OCI-LY1 (cell line): ENCODE measurements around the gene C22orf23.
"Not testable (repeated sequence)": the region's sequence is repeated elsewhere in the genome, so short reads cannot be mapped to it uniquely, and the experiment has no call there.

ENCODE experiments used
- H2AFZ ChIP-seq: fragments of 200-600 bp; sonication (generic), shearing (Covaris generic); 2 replicates; pipeline ENCODE4 v1.6.0; 2014; ENCODE audit warnings: antibody characterized with exemption, mild to moderate bottlenecking, low read length
- H3F3A ChIP-seq: fragments of 200-600 bp; sonication (generic), shearing (Covaris generic); 2 replicates; pipeline ENCODE4 v1.6.0; 2014; ENCODE audit warnings: mild to moderate bottlenecking, antibody characterized with exemption, low read length, moderate library complexity; ENCODE audit not compliant: insufficient read depth
- H3K27ac ChIP-seq: fragments of 200-600 bp; sonication (generic); 2 replicates; pipeline ENCODE4 v1.5.1; 2014; ENCODE audit warnings: low read length, mixed run types, mild to moderate bottlenecking, low read depth; ENCODE audit not compliant: poor library complexity, severe bottlenecking
- H3K27me3 ChIP-seq: fragments of 200-600 bp; sonication (generic); 2 replicates; pipeline ENCODE4 v1.6.0; 2014; ENCODE audit warnings: antibody characterized with exemption, mild to moderate bottlenecking, low read length, moderate library complexity; ENCODE audit not compliant: insufficient read depth
- H3K36me3 ChIP-seq: fragments of 200-600 bp; sonication (generic); 2 replicates; pipeline ENCODE4 v1.6.1; 2014; ENCODE audit warnings: mild to moderate bottlenecking, antibody characterized with exemption, low read length, moderate library complexity, mixed read lengths; ENCODE audit not compliant: insufficient read depth
- H3K4me1 ChIP-seq: fragments of 200-600 bp; sonication (generic); 2 replicates; pipeline ENCODE4 v1.5.1; 2014; ENCODE audit warnings: mild to moderate bottlenecking, low read length, moderate library complexity; ENCODE audit not compliant: insufficient read depth, severe bottlenecking
- H3K4me2 ChIP-seq: fragments of 200-600 bp; sonication (generic), shearing (Covaris generic); 2 replicates; pipeline ENCODE4 v1.6.1; 2014; ENCODE audit warnings: low read length
- H3K4me3 ChIP-seq: fragments of 200-600 bp; sonication (generic); 2 replicates; pipeline ENCODE4 v1.5.1; 2014; ENCODE audit warnings: low read length, low read depth, mild to moderate bottlenecking, mixed read lengths; ENCODE audit not compliant: poor library complexity, severe bottlenecking
- H3K79me2 ChIP-seq: fragments of 200-600 bp; shearing (Covaris generic); 2 replicates; pipeline ENCODE4 v1.6.1; 2016; ENCODE audit warnings: mixed run types, low read length, mixed read lengths; ENCODE audit not compliant: insufficient read depth
- H3K9ac ChIP-seq: fragments of 200-600 bp; sonication (generic), shearing (Covaris generic); 2 replicates; pipeline ENCODE4 v1.6.1; 2014; ENCODE audit warnings: mild to moderate bottlenecking, low read length, mixed read lengths
- H3K9me2 ChIP-seq: fragments of 200-600 bp; sonication (generic), shearing (Covaris generic); 2 replicates; pipeline ENCODE4 v1.6.1; 2014; ENCODE audit warnings: low read depth, mild to moderate bottlenecking, low read length, mixed read lengths
- H3K9me3 ChIP-seq: fragments of 200-600 bp; shearing (Covaris generic); 2 replicates; pipeline ENCODE4 v1.6.1; 2014; ENCODE audit warnings: low read length, mixed read lengths
- H4K20me1 ChIP-seq: fragments of 200-600 bp; sonication (generic), shearing (Covaris generic); 2 replicates; pipeline ENCODE4 v1.6.0; 2016; ENCODE audit warnings: mild to moderate bottlenecking, low read length; ENCODE audit not compliant: insufficient read depth
- EZH2 ChIP-seq: fragments of 200-600 bp; sonication (generic), shearing (Covaris generic); IDR thresholded peaks from 2 replicates; pipeline ENCODE4 v1.8.0; 2017; ENCODE audit warnings: borderline replicate concordance, mixed run types, mild to moderate bottlenecking, antibody characterized with exemption, low read length, moderate library complexity, mixed read lengths
- TF ChIP-seq, protein P1 (sequence below): fragments of 200-600 bp; sonication (generic), shearing (Covaris generic); IDR thresholded peaks from 2 replicates; pipeline ENCODE4 v1.5.1; 2017; ENCODE audit warnings: mild to moderate bottlenecking, antibody characterized with exemption, low read length, moderate library complexity, mixed read lengths

The C22orf23 gene

DNA sequence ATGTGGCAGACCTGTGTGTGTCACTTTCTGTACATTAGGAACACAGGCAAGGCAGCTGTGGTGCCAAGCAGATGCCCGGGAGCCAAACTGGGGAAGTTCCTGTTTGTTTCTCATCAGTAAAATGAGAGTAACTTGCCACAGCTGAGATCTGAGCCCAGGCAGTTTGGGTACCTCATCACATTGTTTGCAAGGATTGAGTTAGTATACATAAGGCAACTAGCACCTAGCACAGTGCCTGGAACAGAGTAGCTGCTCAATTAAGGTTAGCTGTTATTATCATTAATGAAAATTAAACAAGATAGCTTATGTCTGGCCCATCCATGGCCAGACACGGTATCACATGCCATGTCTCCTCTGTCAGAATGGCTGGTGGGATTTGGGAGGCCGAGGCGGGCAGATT lies 23.1 kb upstream of the C22orf23 start:
- Histone ChIP-seq H3K4me1 (no peaks in the 10 kb centered on the region), H3K9ac (no peak overlapping the region), H2AFZ (no peak overlapping the region), H4K20me1 (no peaks in the 10 kb centered on the region), H3K27me3 (no peaks in the 10 kb centered on the region), H3K4me2 (no peak overlapping the region), H3K79me2 (no peaks in the 10 kb centered on the region), H3K36me3 (no peaks in the 10 kb centered on the region; the same call in 1 of the 2 replicates), H3F3A (no peaks in the 10 kb centered on the region), H3K4me3 (no peak overlapping the region), H3K9me2 (no peaks in the 10 kb centered on the region), H3K27ac (no peak overlapping the region), H3K9me3 (no peaks in the 10 kb centered on the region)
- TF ChIP-seq EZH2 = no peak
- TF ChIP-seq, protein P1, sequence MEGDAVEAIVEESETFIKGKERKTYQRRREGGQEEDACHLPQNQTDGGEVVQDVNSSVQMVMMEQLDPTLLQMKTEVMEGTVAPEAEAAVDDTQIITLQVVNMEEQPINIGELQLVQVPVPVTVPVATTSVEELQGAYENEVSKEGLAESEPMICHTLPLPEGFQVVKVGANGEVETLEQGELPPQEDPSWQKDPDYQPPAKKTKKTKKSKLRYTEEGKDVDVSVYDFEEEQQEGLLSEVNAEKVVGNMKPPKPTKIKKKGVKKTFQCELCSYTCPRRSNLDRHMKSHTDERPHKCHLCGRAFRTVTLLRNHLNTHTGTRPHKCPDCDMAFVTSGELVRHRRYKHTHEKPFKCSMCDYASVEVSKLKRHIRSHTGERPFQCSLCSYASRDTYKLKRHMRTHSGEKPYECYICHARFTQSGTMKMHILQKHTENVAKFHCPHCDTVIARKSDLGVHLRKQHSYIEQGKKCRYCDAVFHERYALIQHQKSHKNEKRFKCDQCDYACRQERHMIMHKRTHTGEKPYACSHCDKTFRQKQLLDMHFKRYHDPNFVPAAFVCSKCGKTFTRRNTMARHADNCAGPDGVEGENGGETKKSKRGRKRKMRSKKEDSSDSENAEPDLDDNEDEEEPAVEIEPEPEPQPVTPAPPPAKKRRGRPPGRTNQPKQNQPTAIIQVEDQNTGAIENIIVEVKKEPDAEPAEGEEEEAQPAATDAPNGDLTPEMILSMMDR = no peak

DNA sequence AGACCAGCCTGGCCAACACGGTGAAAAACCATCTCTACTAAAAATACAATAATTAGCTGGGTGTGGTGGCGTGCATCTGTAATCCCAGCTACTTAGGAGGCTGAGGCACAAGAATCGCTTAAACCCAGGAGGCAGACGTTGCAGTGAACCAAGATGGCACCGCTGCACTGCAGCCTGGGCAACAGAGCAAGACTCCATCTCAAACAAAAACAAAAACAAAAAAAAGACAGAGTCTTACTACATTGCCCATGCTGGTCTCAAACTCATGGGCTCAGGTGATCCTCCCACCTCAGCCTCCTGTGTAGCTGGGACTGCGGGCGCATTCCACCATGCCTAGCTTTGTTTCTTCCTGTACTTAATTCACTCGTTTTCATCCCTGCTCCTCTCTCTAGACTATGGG lies 22.6 kb upstream of the C22orf23 start:
- H2AFZ ChIP-seq, H3K9me3 ChIP-seq, H3K27me3 ChIP-seq, H3K79me2 ChIP-seq, H3K4me2 ChIP-seq, H3K9ac ChIP-seq, H3K4me3 ChIP-seq, H4K20me1 ChIP-seq, H3K9me2 ChIP-seq, H3K36me3 ChIP-seq, H3K4me1 ChIP-seq, H3K27ac ChIP-seq, H3F3A ChIP-seq: not testable (repeated sequence)

DNA sequence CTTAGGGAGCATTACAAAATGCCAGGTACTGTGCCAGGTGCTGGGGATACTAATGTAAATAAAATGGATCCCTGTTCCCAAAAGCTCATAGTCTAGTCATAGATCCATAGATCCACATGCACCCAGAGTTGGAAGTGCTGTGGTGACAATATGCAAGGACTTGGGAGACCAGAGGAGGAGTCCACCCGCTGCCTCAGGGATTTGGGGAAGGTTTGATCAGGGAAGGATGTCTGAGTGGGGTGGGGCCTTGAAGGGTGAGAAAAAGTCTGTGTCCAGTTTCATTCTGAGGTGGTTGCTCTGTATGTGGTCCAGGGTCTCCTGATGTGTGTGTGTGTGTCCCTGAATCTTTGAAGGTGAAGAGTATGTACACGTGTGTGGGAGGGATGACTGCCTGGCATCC lies 21.8 kb upstream of the C22orf23 start:
- H3K4me2 ChIP-seq = no peak overlapping the region
- no peaks in the 10 kb centered on the region for H4K20me1 ChIP-seq
- H3K27me3 ChIP-seq = no peaks in the 10 kb centered on the region
- no peaks in the 10 kb centered on the region; the same call in 1 of the 2 replicates for H3K36me3 ChIP-seq
- H3K9ac ChIP-seq = no peak overlapping the region
- H3F3A ChIP-seq = no peaks in the 10 kb centered on the region
- H3K9me3 ChIP-seq = no peaks in the 10 kb centered on the region
- no peak overlapping the region for H2AFZ ChIP-seq
- no peak overlapping the region for H3K27ac ChIP-seq
- H3K9me2 ChIP-seq = no peaks in the 10 kb centered on the region
- no peak overlapping the region for H3K4me3 ChIP-seq
- TF ChIP-seq, protein P1 = no peak
- no peak for TF ChIP-seq EZH2
- H3K4me1 ChIP-seq = no peaks in the 10 kb centered on the region
- no peaks in the 10 kb centered on the region for H3K79me2 ChIP-seq

DNA sequence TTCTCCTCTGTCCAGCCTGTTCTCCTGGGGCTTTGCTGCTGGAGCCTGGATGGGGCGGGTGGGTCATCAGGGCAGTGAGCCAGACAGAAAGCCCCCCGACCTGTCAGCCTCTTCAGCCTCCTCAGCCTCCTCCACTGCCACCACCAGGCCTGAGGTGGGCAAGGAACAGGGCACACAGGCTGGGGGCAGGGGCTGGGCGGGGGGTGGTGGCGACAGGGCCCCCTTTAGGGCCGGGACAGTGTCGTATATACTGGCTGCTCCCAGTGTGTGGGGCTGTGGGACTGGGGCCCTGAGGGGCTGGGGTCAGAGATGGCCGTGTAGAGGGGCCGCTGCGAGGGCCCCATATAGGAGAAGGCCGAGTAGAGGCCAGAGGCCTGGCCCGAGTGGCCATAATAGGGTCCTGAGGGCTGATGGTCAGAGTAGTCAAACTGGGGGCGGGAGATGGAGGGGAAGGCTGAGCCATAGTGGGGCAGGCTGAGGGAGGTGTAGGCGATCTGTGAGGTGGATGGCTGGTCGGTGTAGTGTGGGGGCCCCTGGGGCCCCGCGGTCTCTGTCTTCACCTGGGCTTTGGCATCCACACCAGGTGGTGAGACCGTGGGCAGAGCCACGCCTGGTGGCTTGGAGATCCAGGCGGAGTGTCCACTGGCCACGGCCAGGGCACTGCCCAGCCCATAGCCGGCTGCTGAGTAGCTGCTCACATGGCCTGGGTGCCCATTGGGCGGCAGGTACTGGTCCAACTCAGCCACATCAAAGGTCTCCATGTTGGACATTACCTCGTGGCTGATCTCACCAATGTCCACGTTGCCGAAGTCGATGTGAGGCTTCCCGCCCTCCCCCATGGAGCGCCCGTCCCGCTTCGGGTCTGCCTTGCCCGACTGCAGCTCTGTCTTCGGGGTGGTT lies 20.1 kb upstream of the C22orf23 start:
- Histone ChIP-seq H3K9me2 (no peaks in the 10 kb centered on the region), H3K9ac (no peak overlapping the region), H3K27me3 (no peaks in the 10 kb centered on the region), H4K20me1 (no peaks in the 10 kb centered on the region), H3K36me3 (peaks cover 11% of the 10 kb centered on the region), H2AFZ (no peak overlapping the region), H3K27ac (no peak overlapping the region), H3K4me3 (no peak overlapping the region), H3K9me3 (no peaks in the 10 kb centered on the region), H3K79me2 (no peaks in the 10 kb centered on the region), H3F3A (no peaks in the 10 kb centered on the region), H3K4me1 (no peaks in the 10 kb centered on the region), H3K4me2 (no peak overlapping the region)
- TF ChIP-seq, protein P1 = no peak
- no peak for TF ChIP-seq EZH2
